CD14-positive monocyte (primary cell): Measurements from ENCODE around the gene SULF2. TPM values are rescaled to one million over a fixed set of nuclear protein-coding genes. Genes with fewer than 3 reads are reported as not detected.

Experiments used
- DNase-seq, 3 donors: peaks; one replicate each; pipeline ENCODE4 v3.0.0-alpha.2; 2011 to 2022
- H2AFZ ChIP-seq: 2 replicates; pipeline ENCODE4 v1.6.0; 2012; ENCODE audit warnings: mild to moderate bottlenecking, low read depth, low read length, inconsistent platforms; ENCODE audit not compliant: insufficient read depth, poor library complexity, severe bottlenecking
- H3K27ac ChIP-seq, 2 donors: 1 replicate in 1 of 2; 2 replicates in 1 of 2; pipeline ENCODE4 v1.5.1; 2012 to 2013; ENCODE audit warnings: low read length in 2 of 2, control low read depth in 1 of 2, inconsistent platforms in 1 of 2, low read depth in 1 of 2, mild to moderate bottlenecking in 1 of 2
- H3K27me3 ChIP-seq, 2 donors: one replicate each; pipeline versions ENCODE4 v1.6.0 to v1.6.1; 2011 to 2013; ENCODE audit warnings: low read length in 2 of 2; ENCODE audit not compliant: control insufficient read depth in 2 of 2, insufficient read depth in 2 of 2
- H3K36me3 ChIP-seq, 2 donors: replicated peaks in 1 of 2; 1 replicate in 1 of 2; 2 replicates in 1 of 2; pipeline versions ENCODE4 v1.5.1 to v1.6.1; 2012 to 2013; ENCODE audit warnings: low read length in 2 of 2, control low read depth in 1 of 2, inconsistent platforms in 1 of 2, mild to moderate bottlenecking in 1 of 2; ENCODE audit not compliant: insufficient read depth in 2 of 2, control insufficient read depth in 1 of 2
- H3K4me1 ChIP-seq, 2 donors: 1 replicate in 1 of 2; 2 replicates in 1 of 2; pipeline versions ENCODE4 v1.5.1 to v1.6.1; 2012 to 2013; ENCODE audit warnings: low read length in 2 of 2, control low read depth in 1 of 2, inconsistent platforms in 1 of 2, mild to moderate bottlenecking in 1 of 2, moderate library complexity in 1 of 2; ENCODE audit not compliant: insufficient read depth in 2 of 2, control insufficient read depth in 1 of 2
- H3K4me2 ChIP-seq: replicated peaks from 2 replicates; pipeline ENCODE3; 2012; ENCODE audit warnings: low read length, moderate library complexity, mild to moderate bottlenecking; ENCODE audit not compliant: poor library complexity, severe bottlenecking; ENCODE audit errors: extremely low read depth
- H3K4me3 ChIP-seq, 3 experiments: fragments of 200-600 bp in 1 of 3; sonication (generic) in 1 of 3; replicated peaks in 1 of 3; 1 replicate in 2 of 3; 2 replicates in 1 of 3; pipeline ENCODE4 v1.5.1; 2011 to 2013; ENCODE audit warnings: low read length in 3 of 3, mild to moderate bottlenecking in 3 of 3, control low read depth in 2 of 3, low read depth in 2 of 3, inconsistent platforms in 1 of 3, moderate library complexity in 1 of 3
- H3K79me2 ChIP-seq: 2 replicates; pipeline ENCODE4 v1.6.0; 2012; ENCODE audit warnings: mild to moderate bottlenecking, control low read depth, inconsistent platforms, low read length, moderate library complexity; ENCODE audit not compliant: insufficient read depth
- H3K9ac ChIP-seq: 2 replicates; pipeline ENCODE4 v1.6.0; 2017; ENCODE audit warnings: low read length, mild to moderate bottlenecking; ENCODE audit not compliant: insufficient read depth, poor library complexity, severe bottlenecking
- H3K9me3 ChIP-seq, 2 donors: replicated peaks in 1 of 2; 1 replicate in 1 of 2; 2 replicates in 1 of 2; pipeline versions ENCODE4 v1.5.1 to v1.6.1; 2012 to 2013; ENCODE audit warnings: low read length in 2 of 2, control low read depth in 1 of 2; ENCODE audit not compliant: control insufficient read depth in 1 of 2, insufficient read depth in 1 of 2
- H4K20me1 ChIP-seq: 2 replicates; pipeline ENCODE4 v1.6.0; 2012; ENCODE audit warnings: mild to moderate bottlenecking, low read length, control low read depth, moderate library complexity; ENCODE audit not compliant: insufficient read depth
- H3K27ac Mint-ChIP-seq, 7 donors: one replicate each; pipeline ENCODE4 v1.8.0; 2020; ENCODE audit warnings: mild to moderate bottlenecking in 7 of 7, mixed read lengths in 7 of 7, moderate library complexity in 6 of 7, inconsistent platforms in 2 of 7
- H3K27me3 Mint-ChIP-seq, 3 donors: one replicate each; pipeline ENCODE4 v1.8.0; 2021 to 2022; ENCODE audit warnings: low read depth in 3 of 3, mild to moderate bottlenecking in 3 of 3, mixed read lengths in 3 of 3, moderate library complexity in 3 of 3, inconsistent platforms in 1 of 3
- H3K36me3 Mint-ChIP-seq, 2 donors: one replicate each; pipeline ENCODE4 v1.8.0; 2020; ENCODE audit warnings: mixed read lengths in 2 of 2, inconsistent platforms in 1 of 2, mild to moderate bottlenecking in 1 of 2
- H3K4me1 Mint-ChIP-seq: one replicate; pipeline ENCODE4 v1.8.0; 2020; ENCODE audit warnings: mild to moderate bottlenecking, mixed read lengths
- H3K4me3 Mint-ChIP-seq, 2 donors: one replicate each; pipeline ENCODE4 v1.8.0; 2020; ENCODE audit warnings: mild to moderate bottlenecking in 2 of 2, mixed read lengths in 2 of 2, moderate library complexity in 1 of 2
- H3K9me3 Mint-ChIP-seq, 7 donors: one replicate each; pipeline ENCODE4 v1.8.0; 2020 to 2022; ENCODE audit warnings: mixed read lengths in 7 of 7, mild to moderate bottlenecking in 6 of 7, moderate library complexity in 6 of 7, inconsistent platforms in 2 of 7
- CTCF ChIP-seq: fragments of 200-600 bp; IDR thresholded peaks from one replicate; pipeline ENCODE4 v1.8.0; 2022; ENCODE audit warnings: antibody characterized with exemption, mild to moderate bottlenecking
- WGBS: methylation state at CpG from one replicate; pipeline ENCODE4 v1.1.5; 2013; ENCODE audit warnings: missing lambda C conversion rate; ENCODE audit not compliant: insufficient coverage; 5-methylcytosine and 5-hydroxymethylcytosine counted together
- intact Hi-C, 2 donors: fragments of 100-400 bp; cut with micrococcal nuclease; formaldehyde crosslinking; loops; one replicate each; pipeline versions ENCODE4 v1.15.0 to v1.15.1; 2023
- polyA plus RNA-seq, 3 donors: library from polyadenylated mRNA; depleted of rRNA in 1 of 3; unstranded in 2 of 3; stranded (reverse) in 1 of 3; fragments of 300-500 nt in 2 of 3; fragments of >200 nt in 1 of 3; fragmentation: Illumina TruSeq in 2 of 3; gene quantifications; 1 replicate in 2 of 3; 2 replicates in 1 of 3; pipeline ENCODE4 v1.2.3, GENCODE V29; 2012 to 2021

Gene SULF2
- polyA plus RNA-seq, 3 donors: 60.3 to 156 (median 75.5) TPM

- H3K4me3 ChIP-seq: no peak overlapping the region
- Mint-ChIP-seq H3K27ac (no peak overlapping the region), H3K4me3 (no peak overlapping the region), H3K4me1 (peaks cover 8% of the 10 kb centered on the region), H3K27me3 (peaks cover 0 to 5% (median 4%) of the 10 kb centered on the region in 3 donors), H3K9me3 (no peaks in the 10 kb centered on the region), H3K36me3 (peaks cover 73 to 94% of the 10 kb centered on the region in 2 donors)
- H3K9ac ChIP-seq: no peak overlapping the region
- no peak for DNase-seq
- peaks cover 100% of the 10 kb centered on the region for H4K20me1 ChIP-seq
- H3K4me1 ChIP-seq: peaks cover 4 to 6% of the 10 kb centered on the region in 2 donors
- no peaks in the 10 kb centered on the region for H3K9me3 ChIP-seq
- no peaks in the 10 kb centered on the region for H3K27me3 ChIP-seq
- H3K27ac ChIP-seq: no peak overlapping the region
- 94% methylated on average over 3 of the region's 4 CpGs for WGBS
- peaks cover 8 to 84% of the 10 kb centered on the region in 2 donors for H3K36me3 ChIP-seq
- no peak for TF ChIP-seq CTCF
- H3K79me2 ChIP-seq: no peaks in the 10 kb centered on the region
- H2AFZ ChIP-seq: no peak overlapping the region
- no peak overlapping the region for H3K4me2 ChIP-seq
- intact Hi-C loops: no loop called here
Measured at GRCh38 chr20:47718398-47718797, 66.9 kb downstream of the SULF2 start.

DNA sequence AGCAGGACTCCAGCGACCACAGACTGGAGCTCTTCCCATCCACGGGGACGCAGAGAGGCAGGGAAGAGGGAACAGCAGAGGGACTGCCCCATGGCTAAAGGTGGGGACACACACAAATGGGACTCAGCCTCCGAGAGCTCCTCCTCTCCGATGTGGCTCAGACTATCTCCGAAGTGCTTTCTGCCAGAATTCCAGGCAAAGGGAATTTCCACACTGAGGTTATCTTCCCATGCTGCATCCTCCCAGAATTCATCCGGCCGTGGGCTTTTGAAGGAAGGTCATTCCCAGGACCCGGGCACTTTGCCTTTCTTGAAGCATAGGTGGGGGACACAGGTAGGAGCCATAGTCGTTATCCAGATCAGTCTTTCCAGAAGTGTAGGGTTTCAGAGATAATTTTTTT lies 67.9 kb downstream of the SULF2 start:
- Histone ChIP-seq H3K4me3 (no peak overlapping the region), H3K9me3 (no peaks in the 10 kb centered on the region), H3K36me3 (peaks cover 8 to 83% of the 10 kb centered on the region in 2 donors), H3K27me3 (no peaks in the 10 kb centered on the region), H4K20me1 (peaks cover 100% of the 10 kb centered on the region), H3K4me1 (no peaks in the 10 kb centered on the region), H3K9ac (no peak overlapping the region), H2AFZ (no peak overlapping the region), H3K79me2 (no peaks in the 10 kb centered on the region), H3K4me2 (no peak overlapping the region), H3K27ac (no peak overlapping the region)
- Mint-ChIP-seq H3K9me3 (no peaks in the 10 kb centered on the region), H3K4me3 (no peak overlapping the region), H3K36me3 (peaks cover 68 to 92% of the 10 kb centered on the region in 2 donors), H3K4me1 (peaks cover 2% of the 10 kb centered on the region), H3K27me3 (peaks cover 0 to 4% (median 3%) of the 10 kb centered on the region in 3 donors), H3K27ac (no peak overlapping the region)
- DNase-seq: no peak
- WGBS: 95% methylated on average over 6 of the region's 10 CpGs
- no peak for TF ChIP-seq CTCF
- intact Hi-C loops: no loop called here
